Chondrocyte (in vitro differentiated cells): ENCODE results near the gene RNLS. TPM values are rescaled to one million over a fixed set of nuclear protein-coding genes. Genes with fewer than 3 reads are reported as not detected.

ENCODE experiments used
- DNase-seq: peaks from one replicate; pipeline ENCODE4 v3.0.0; 2021; ENCODE audit warnings: mixed read lengths, low spot score
- H3K27ac Mint-ChIP-seq: one replicate; pipeline ENCODE4 v1.8.0; 2021; ENCODE audit warnings: mild to moderate bottlenecking, moderate library complexity, mixed read lengths; ENCODE audit not compliant: unreplicated experiment
- H3K27me3 Mint-ChIP-seq: 2 replicates; pipeline ENCODE4 v1.8.0; 2021; ENCODE audit warnings: low read depth, mixed read lengths
- H3K36me3 Mint-ChIP-seq: 2 replicates; pipeline ENCODE4 v1.8.0; 2021; ENCODE audit warnings: low read depth, mixed read lengths
- H3K4me1 Mint-ChIP-seq: 2 replicates; pipeline ENCODE4 v1.8.0; 2021; ENCODE audit warnings: low read depth, mild to moderate bottlenecking, mixed read lengths
- H3K4me3 Mint-ChIP-seq: one replicate; pipeline ENCODE4 v1.8.0; 2021; ENCODE audit warnings: mild to moderate bottlenecking, moderate library complexity, mixed read lengths; ENCODE audit not compliant: unreplicated experiment
- H3K9me3 Mint-ChIP-seq: 2 replicates; pipeline ENCODE4 v1.8.0; 2021; ENCODE audit warnings: low read depth, mixed read lengths
- total RNA-seq: library from RNA; stranded (reverse); gene quantifications from 3 replicates; pipeline ENCODE4 v1.2.1, GENCODE V29; 2021
- TF ChIP-seq, protein P1 (sequence below): fragments of 200-600 bp; sonication (generic); IDR thresholded peaks from 2 replicates; pipeline ENCODE4 v1.5.0; 2021; ENCODE audit warnings: antibody characterized with exemption, mild to moderate bottlenecking, moderate library complexity

Gene RNLS
- total RNA-seq, 1 donor from 2014 or later = 5.1 TPM

DNA sequence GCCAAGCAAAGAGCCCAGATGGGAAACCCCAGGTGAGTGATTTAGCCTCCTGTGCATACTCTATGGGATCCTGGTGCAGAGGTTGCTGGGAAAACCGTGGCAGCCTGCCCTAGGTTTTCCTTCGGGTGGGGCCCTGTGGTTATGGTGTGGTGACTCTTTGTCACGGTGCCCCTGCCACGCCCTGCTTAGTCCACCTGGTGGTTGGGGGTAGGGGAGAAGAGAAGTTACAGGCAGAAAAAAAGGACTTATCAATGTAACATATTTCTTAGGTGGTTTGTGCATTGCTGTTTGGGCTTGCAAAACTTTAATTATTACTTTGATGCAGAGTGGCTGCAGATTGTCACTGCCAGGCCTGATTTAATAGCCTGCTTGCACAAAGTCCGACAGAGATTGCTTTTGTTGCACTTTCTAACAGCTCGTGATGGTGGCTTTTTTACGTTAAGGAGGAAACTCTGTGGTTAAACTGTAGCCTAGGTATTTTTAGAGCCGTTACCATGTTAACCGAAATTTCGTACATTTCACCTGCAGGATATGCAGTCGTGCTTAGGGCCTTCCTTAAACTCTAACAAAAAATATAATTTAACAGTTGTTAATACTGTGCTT lies 197.4 kb downstream of the RNLS start:
- no peaks in the 10 kb centered on the region for H3K4me1 Mint-ChIP-seq
- no peak overlapping the region for H3K4me3 Mint-ChIP-seq
- DNase-seq = no peak
- TF ChIP-seq, protein P1, sequence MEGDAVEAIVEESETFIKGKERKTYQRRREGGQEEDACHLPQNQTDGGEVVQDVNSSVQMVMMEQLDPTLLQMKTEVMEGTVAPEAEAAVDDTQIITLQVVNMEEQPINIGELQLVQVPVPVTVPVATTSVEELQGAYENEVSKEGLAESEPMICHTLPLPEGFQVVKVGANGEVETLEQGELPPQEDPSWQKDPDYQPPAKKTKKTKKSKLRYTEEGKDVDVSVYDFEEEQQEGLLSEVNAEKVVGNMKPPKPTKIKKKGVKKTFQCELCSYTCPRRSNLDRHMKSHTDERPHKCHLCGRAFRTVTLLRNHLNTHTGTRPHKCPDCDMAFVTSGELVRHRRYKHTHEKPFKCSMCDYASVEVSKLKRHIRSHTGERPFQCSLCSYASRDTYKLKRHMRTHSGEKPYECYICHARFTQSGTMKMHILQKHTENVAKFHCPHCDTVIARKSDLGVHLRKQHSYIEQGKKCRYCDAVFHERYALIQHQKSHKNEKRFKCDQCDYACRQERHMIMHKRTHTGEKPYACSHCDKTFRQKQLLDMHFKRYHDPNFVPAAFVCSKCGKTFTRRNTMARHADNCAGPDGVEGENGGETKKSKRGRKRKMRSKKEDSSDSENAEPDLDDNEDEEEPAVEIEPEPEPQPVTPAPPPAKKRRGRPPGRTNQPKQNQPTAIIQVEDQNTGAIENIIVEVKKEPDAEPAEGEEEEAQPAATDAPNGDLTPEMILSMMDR = no peak
- H3K27ac Mint-ChIP-seq = no peak overlapping the region
- H3K27me3 Mint-ChIP-seq = no peaks in the 10 kb centered on the region
- H3K9me3 Mint-ChIP-seq = peaks cover 7% of the 10 kb centered on the region
- peaks cover 1% of the 10 kb centered on the region for H3K36me3 Mint-ChIP-seq

DNA sequence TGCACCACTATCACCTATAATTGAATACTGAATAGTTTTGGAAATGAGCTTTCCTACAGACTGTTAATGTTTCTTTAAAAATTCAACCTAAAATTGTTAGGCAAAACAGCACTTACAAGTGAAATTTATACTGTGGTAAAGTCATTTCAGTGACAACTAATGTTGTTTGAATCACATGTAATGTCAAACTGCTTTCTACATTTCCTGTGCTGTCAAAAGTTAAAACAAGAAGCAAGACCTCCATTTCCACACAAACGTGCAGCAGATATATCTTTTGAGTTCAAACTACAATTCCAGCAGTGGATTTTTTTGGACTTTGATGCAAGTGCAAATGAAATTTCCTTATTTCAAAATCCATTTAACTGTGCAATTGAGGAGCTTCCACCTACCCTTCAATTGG lies 199.8 kb downstream of the RNLS start:
- Mint-ChIP-seq H3K4me1 (peaks cover 4% of the 10 kb centered on the region), H3K4me3 (no peak overlapping the region), H3K36me3 (peaks cover 1% of the 10 kb centered on the region), H3K9me3 (peaks cover 7% of the 10 kb centered on the region), H3K27me3 (no peaks in the 10 kb centered on the region), H3K27ac (no peak overlapping the region)
- TF ChIP-seq, protein P1 = no peak
- no peak for DNase-seq

DNA sequence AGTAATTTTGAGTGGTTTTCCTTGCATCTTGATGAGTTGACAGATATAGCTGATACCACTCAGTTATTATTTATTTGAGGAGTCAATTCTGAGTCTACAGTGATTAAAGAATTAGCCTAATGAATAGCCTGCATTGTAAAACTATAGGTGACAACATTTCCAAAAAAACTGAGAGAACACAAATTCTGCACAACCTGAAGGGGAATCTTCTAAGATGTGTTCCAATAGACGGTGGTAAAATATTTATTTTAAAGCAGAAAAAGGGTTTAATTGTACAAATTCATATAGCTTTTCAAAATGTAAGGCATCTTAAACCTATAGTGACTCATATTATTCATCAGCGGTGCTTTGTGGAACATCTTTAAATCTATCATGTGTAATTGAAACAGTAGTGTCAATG lies 200.4 kb downstream of the RNLS start:
- Mint-ChIP-seq H3K4me1 (peaks cover 4% of the 10 kb centered on the region), H3K27me3 (no peaks in the 10 kb centered on the region), H3K4me3 (no peak overlapping the region), H3K9me3 (peaks cover 7% of the 10 kb centered on the region), H3K36me3 (peaks cover 1% of the 10 kb centered on the region), H3K27ac (no peak overlapping the region)
- TF ChIP-seq, protein P1 = no peak
- no peak for DNase-seq

DNA sequence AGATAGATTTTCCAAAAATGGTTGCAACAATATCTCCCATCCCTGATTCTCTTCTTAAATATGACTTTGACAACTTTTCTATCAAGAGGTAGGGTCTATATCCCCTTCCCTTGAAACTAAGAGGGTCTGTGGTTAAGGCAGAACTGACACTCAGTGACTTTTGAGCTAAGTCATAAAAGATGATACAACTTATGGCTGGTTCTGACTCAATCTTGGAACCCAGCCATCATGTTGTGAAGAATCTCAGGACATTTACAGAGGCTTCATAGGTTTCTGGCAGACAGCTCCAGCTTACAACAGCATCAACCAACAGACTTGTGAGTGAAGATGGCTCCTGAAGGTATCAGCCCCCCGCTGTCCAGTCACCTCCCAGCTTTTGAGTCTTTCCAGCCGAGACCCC lies 203.5 kb downstream of the RNLS start:
- H3K9me3 Mint-ChIP-seq = peaks cover 7% of the 10 kb centered on the region
- no peak for DNase-seq
- TF ChIP-seq, protein P1 = no peak

DNA sequence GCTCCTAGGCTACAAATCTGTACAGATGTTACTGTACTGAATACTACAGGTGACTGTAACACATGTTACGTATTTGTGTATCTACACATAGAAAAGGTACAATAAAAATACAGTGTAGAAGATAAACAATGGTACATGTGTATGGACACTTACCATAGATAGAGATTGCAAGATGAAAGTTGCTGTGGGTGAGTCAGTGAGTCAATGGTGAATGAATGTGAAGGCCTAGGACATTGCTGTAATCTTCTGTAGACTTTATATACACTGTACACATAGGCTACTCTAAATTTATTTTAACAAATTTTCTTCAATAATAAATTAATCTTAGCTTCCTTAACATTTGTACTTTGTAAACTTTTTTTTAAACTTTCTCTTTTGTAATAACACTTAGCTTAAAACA lies 205.6 kb downstream of the RNLS start:
- H3K9me3 Mint-ChIP-seq = no peaks in the 10 kb centered on the region
- H3K27ac Mint-ChIP-seq = no peak overlapping the region
- H3K4me3 Mint-ChIP-seq = no peak overlapping the region
- H3K27me3 Mint-ChIP-seq = no peaks in the 10 kb centered on the region
- peaks cover 4% of the 10 kb centered on the region for H3K4me1 Mint-ChIP-seq
- H3K36me3 Mint-ChIP-seq = no peaks in the 10 kb centered on the region
- DNase-seq = no peak
- TF ChIP-seq, protein P1 = no peak

More for the DNA sequence above, 203.5 kb downstream of the RNLS start:
- Mint-ChIP-seq H3K27me3 (no peaks in the 10 kb centered on the region), H3K4me3 (no peak overlapping the region), H3K4me1 (peaks cover 4% of the 10 kb centered on the region), H3K27ac (no peak overlapping the region), H3K36me3 (peaks cover 1% of the 10 kb centered on the region)
